HEK293 (cell line): ENCODE results near the gene THYN1.

Experiments used
- GFI1B ChIP-seq: fragments of 450-650 bp; formaldehyde crosslinking; IDR thresholded peaks from 2 replicates; pipeline ENCODE4 v1.5.1; 2016; ENCODE audit warnings: missing biosample characterization, missing genetic modification characterization
- IKZF3 ChIP-seq: fragments of 450-650 bp; IDR thresholded peaks from 2 replicates; pipeline ENCODE4 v1.5.0; 2018; ENCODE audit warnings: missing biosample characterization, mild to moderate bottlenecking, missing genetic modification characterization, moderate library complexity
- KLF7 ChIP-seq: fragments of 450-650 bp; formaldehyde crosslinking; IDR thresholded peaks from 2 replicates; pipeline ENCODE4 v1.5.1; 2016; ENCODE audit warnings: missing biosample characterization, missing genetic modification characterization, borderline replicate concordance
- KLF8 ChIP-seq: fragments of 450-650 bp; formaldehyde crosslinking; IDR thresholded peaks from 2 replicates; pipeline ENCODE4 v1.5.1; 2016; ENCODE audit warnings: missing biosample characterization, missing genetic modification characterization
- MEIS1 ChIP-seq: sonication (generic); formaldehyde crosslinking; IDR thresholded peaks from 2 replicates; pipeline ENCODE4 v1.8.1; 2022; ENCODE audit warnings: missing genetic modification reagents, mild to moderate bottlenecking, borderline replicate concordance
- MYNN ChIP-seq: fragments of 450-650 bp; formaldehyde crosslinking; IDR thresholded peaks from 2 replicates; pipeline ENCODE4 v1.5.1; 2016; ENCODE audit warnings: missing biosample characterization, missing genetic modification characterization, borderline replicate concordance
- SALL2 ChIP-seq: fragments of 450-650 bp; formaldehyde crosslinking; IDR thresholded peaks from 2 replicates; pipeline ENCODE4 v1.5.0; 2017; ENCODE audit warnings: missing biosample characterization, mild to moderate bottlenecking, missing genetic modification characterization, borderline replicate concordance
- SETDB1 ChIP-seq: IDR thresholded peaks from one replicate; pipeline ENCODE4 v1.6.1; 2017; ENCODE audit warnings: mild to moderate bottlenecking, low read length, moderate library complexity, mixed read lengths; ENCODE audit not compliant: insufficient read length
- TCF7L2 ChIP-seq: IDR thresholded peaks from 2 replicates; pipeline ENCODE4 v1.6.1; 2011; ENCODE audit warnings: low read depth, mild to moderate bottlenecking, inconsistent platforms, low read length, moderate library complexity, borderline replicate concordance
- ZBTB7A ChIP-seq: fragments of 450-650 bp; formaldehyde crosslinking; IDR thresholded peaks from 2 replicates; pipeline ENCODE4 v1.5.1; 2016; ENCODE audit warnings: low read depth, missing biosample characterization, missing genetic modification characterization
- ZFP41 ChIP-seq: fragments of 450-650 bp; formaldehyde crosslinking; IDR thresholded peaks from 2 replicates; pipeline ENCODE4 v1.5.1; 2016; ENCODE audit warnings: missing biosample characterization, missing genetic modification characterization, borderline replicate concordance
- ZNF10 ChIP-seq: fragments of 450-650 bp; formaldehyde crosslinking; IDR thresholded peaks from 2 replicates; pipeline ENCODE4 v1.5.1; 2017; ENCODE audit warnings: missing biosample characterization, missing genetic modification characterization
- ZNF169 ChIP-seq: fragments of 450-650 bp; formaldehyde crosslinking; IDR thresholded peaks from 2 replicates; pipeline ENCODE4 v1.5.1; 2016; ENCODE audit warnings: missing biosample characterization, missing genetic modification characterization
- ZNF174 ChIP-seq: fragments of 450-650 bp; formaldehyde crosslinking; IDR thresholded peaks from 2 replicates; pipeline ENCODE4 v1.5.0; 2017; ENCODE audit warnings: missing biosample characterization, mild to moderate bottlenecking, missing genetic modification characterization
- ZNF19 ChIP-seq: fragments of 450-650 bp; formaldehyde crosslinking; IDR thresholded peaks from 2 replicates; pipeline ENCODE4; 2016; ENCODE audit warnings: missing biosample characterization, missing genetic modification characterization, low read depth
- ZNF2 ChIP-seq: fragments of 450-650 bp; formaldehyde crosslinking; IDR thresholded peaks from 2 replicates; pipeline ENCODE4 v1.5.1; 2016; ENCODE audit warnings: missing biosample characterization, missing genetic modification characterization
- ZNF211 ChIP-seq: fragments of 450-650 bp; formaldehyde crosslinking; IDR thresholded peaks from 2 replicates; pipeline ENCODE4 v1.5.1; 2016; ENCODE audit warnings: low read depth, missing biosample characterization, missing genetic modification characterization
- ZNF214 ChIP-seq: fragments of 450-650 bp; formaldehyde crosslinking; IDR thresholded peaks from 2 replicates; pipeline ENCODE4 v1.5.1; 2017; ENCODE audit warnings: missing biosample characterization, mild to moderate bottlenecking, missing genetic modification characterization, borderline replicate concordance
- ZNF223 ChIP-seq: fragments of 450-650 bp; formaldehyde crosslinking; IDR thresholded peaks from 2 replicates; pipeline ENCODE4 v1.5.1; 2016; ENCODE audit warnings: missing biosample characterization, missing genetic modification characterization
- ZNF266 ChIP-seq: fragments of 450-650 bp; formaldehyde crosslinking; IDR thresholded peaks from 2 replicates; pipeline ENCODE4 v1.5.1; 2016; ENCODE audit warnings: missing biosample characterization, missing genetic modification characterization, low read depth
- ZNF324 ChIP-seq: fragments of 450-650 bp; formaldehyde crosslinking; IDR thresholded peaks from 2 replicates; pipeline ENCODE4 v1.5.1; 2016; ENCODE audit warnings: missing biosample characterization, missing genetic modification characterization
- ZNF335 ChIP-seq: fragments of 450-650 bp; formaldehyde crosslinking; conservative IDR thresholded peaks from 2 replicates; pipeline ENCODE4 v1.5.1; 2016; ENCODE audit warnings: missing biosample characterization, missing genetic modification characterization
- ZNF350 ChIP-seq: fragments of 450-650 bp; formaldehyde crosslinking; IDR thresholded peaks from 2 replicates; pipeline ENCODE4 v1.5.0; 2017; ENCODE audit warnings: missing biosample characterization, mild to moderate bottlenecking, missing genetic modification characterization
- ZNF394 ChIP-seq: fragments of 450-650 bp; formaldehyde crosslinking; IDR thresholded peaks from 2 replicates; pipeline ENCODE4 v1.5.1; 2016; ENCODE audit warnings: missing biosample characterization, missing genetic modification characterization, mild to moderate bottlenecking, moderate library complexity, borderline replicate concordance
- ZNF626 ChIP-seq: fragments of 450-650 bp; sonication (Bioruptor Pico); formaldehyde crosslinking; IDR thresholded peaks from 2 replicates; pipeline ENCODE4 v1.5.1; 2018; ENCODE audit warnings: missing biosample characterization, missing genetic modification characterization, inconsistent platforms
- ZNF707 ChIP-seq: fragments of 450-650 bp; formaldehyde crosslinking; IDR thresholded peaks from 2 replicates; pipeline ENCODE4 v1.5.1; 2016; ENCODE audit warnings: missing biosample characterization, missing genetic modification characterization
- ZNF768 ChIP-seq: fragments of 450-650 bp; formaldehyde crosslinking; IDR thresholded peaks from 2 replicates; pipeline ENCODE4 v1.5.1; 2018; ENCODE audit warnings: missing biosample characterization, mild to moderate bottlenecking, missing genetic modification characterization
- ZNF777 ChIP-seq: fragments of 450-650 bp; formaldehyde crosslinking; IDR thresholded peaks from 2 replicates; pipeline ENCODE4 v1.5.1; 2017; ENCODE audit warnings: missing biosample characterization, missing genetic modification characterization, borderline replicate concordance
- ZXDB ChIP-seq: fragments of 450-650 bp; formaldehyde crosslinking; IDR thresholded peaks from 2 replicates; pipeline ENCODE4 v1.5.1; 2016; ENCODE audit warnings: missing biosample characterization, missing genetic modification characterization
- TF ChIP-seq, protein P1 (sequence below): fragments of 450-650 bp; formaldehyde crosslinking; IDR thresholded peaks from 2 replicates; pipeline ENCODE4 v1.5.1; 2017; ENCODE audit warnings: missing biosample characterization, missing genetic modification characterization
- TF ChIP-seq, protein P2 (sequence below): fragments of 450-650 bp; formaldehyde crosslinking; IDR thresholded peaks from 2 replicates; pipeline ENCODE4 v1.5.1; 2016; ENCODE audit warnings: missing biosample characterization, missing genetic modification characterization
- TF ChIP-seq, protein P3 (sequence below): fragments of 450-650 bp; formaldehyde crosslinking; IDR thresholded peaks from 2 replicates; pipeline ENCODE4 v1.5.1; 2017; ENCODE audit warnings: missing biosample characterization, mild to moderate bottlenecking, missing genetic modification characterization, moderate library complexity
- TF ChIP-seq, protein P4 (sequence below): fragments of 450-650 bp; formaldehyde crosslinking; IDR thresholded peaks from 2 replicates; pipeline ENCODE4 v1.5.1; 2016; ENCODE audit warnings: missing biosample characterization, missing genetic modification characterization

THYN1 gene

DNA sequence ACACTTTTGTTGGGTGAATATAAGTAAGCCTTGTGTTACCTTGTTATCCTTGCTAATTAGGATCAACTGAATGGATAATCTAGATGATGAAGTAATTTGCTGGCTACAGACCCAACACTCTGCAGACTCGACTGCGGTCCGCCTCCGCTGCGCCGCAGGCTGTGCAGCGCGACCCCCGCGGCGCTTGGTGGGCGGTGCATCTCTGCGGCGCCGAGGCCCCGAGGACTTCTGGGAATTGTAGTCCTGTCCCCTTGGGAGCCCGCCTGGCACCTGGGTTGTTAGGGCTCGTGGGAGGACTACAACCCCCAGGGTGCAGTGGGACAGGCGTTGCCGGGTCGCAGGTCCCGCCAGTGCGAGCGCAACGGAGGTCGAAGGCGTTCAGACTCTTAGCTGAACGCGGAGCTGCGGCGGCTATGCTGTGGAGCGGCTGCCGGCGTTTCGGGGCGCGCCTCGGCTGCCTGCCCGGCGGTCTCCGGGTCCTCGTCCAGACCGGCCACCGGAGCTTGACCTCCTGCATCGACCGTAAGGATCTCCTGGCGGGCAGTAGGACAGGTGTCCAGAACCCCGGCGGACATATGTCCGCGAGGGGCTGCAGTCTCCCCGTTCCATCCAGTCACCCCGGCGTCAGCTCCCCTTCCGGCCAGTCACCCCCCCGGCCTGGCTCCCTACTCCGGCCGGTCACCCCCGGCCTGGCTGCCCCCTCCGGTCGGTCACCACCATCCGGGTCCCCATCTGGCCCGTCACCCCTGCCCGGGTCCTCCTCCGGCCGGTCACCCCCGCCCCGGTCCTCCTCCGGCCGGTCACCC, at the start of gene THYN1, which contains the start of gene ACAD8 (continued):
- no peak for TF ChIP-seq MEIS1 (CRISPR knock-in tag)
- TF ChIP-seq, protein P1, sequence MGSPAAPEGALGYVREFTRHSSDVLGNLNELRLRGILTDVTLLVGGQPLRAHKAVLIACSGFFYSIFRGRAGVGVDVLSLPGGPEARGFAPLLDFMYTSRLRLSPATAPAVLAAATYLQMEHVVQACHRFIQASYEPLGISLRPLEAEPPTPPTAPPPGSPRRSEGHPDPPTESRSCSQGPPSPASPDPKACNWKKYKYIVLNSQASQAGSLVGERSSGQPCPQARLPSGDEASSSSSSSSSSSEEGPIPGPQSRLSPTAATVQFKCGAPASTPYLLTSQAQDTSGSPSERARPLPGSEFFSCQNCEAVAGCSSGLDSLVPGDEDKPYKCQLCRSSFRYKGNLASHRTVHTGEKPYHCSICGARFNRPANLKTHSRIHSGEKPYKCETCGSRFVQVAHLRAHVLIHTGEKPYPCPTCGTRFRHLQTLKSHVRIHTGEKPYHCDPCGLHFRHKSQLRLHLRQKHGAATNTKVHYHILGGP (tag by site-specific recombination): no peak
- TF ChIP-seq ZBTB7A: peak; percentile 21; the same call in 1 of the 2 replicates
- TF ChIP-seq ZNF335: peak; percentile 73; the same call in 1 of the 2 replicates
- no peak for TF ChIP-seq ZNF777 (tag by site-specific recombination)
- no peak for TF ChIP-seq ZNF707 (tag by site-specific recombination)
- TF ChIP-seq, protein P2, sequence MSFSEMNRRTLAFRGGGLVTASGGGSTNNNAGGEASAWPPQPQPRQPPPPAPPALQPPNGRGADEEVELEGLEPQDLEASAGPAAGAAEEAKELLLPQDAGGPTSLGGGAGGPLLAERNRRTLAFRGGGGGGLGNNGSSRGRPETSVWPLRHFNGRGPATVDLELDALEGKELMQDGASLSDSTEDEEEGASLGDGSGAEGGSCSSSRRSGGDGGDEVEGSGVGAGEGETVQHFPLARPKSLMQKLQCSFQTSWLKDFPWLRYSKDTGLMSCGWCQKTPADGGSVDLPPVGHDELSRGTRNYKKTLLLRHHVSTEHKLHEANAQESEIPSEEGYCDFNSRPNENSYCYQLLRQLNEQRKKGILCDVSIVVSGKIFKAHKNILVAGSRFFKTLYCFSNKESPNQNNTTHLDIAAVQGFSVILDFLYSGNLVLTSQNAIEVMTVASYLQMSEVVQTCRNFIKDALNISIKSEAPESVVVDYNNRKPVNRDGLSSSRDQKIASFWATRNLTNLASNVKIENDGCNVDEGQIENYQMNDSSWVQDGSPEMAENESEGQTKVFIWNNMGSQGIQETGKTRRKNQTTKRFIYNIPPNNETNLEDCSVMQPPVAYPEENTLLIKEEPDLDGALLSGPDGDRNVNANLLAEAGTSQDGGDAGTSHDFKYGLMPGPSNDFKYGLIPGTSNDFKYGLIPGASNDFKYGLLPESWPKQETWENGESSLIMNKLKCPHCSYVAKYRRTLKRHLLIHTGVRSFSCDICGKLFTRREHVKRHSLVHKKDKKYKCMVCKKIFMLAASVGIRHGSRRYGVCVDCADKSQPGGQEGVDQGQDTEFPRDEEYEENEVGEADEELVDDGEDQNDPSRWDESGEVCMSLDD (tag by site-specific recombination): peak; percentile 74
- no peak for TF ChIP-seq ZNF350
- TF ChIP-seq KLF7 (tag by site-specific recombination): peak; percentile 82; the same call in 1 of the 2 replicates
- TF ChIP-seq, protein P3, sequence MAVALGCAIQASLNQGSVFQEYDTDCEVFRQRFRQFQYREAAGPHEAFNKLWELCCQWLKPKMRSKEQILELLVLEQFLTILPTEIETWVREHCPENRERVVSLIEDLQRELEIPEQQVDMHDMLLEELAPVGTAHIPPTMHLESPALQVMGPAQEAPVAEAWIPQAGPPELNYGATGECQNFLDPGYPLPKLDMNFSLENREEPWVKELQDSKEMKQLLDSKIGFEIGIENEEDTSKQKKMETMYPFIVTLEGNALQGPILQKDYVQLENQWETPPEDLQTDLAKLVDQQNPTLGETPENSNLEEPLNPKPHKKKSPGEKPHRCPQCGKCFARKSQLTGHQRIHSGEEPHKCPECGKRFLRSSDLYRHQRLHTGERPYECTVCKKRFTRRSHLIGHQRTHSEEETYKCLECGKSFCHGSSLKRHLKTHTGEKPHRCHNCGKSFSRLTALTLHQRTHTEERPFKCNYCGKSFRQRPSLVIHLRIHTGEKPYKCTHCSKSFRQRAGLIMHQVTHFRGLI: no peak
- TF ChIP-seq ZFP41 (tag by site-specific recombination): no peak
- TF ChIP-seq ZNF324: no peak
- TF ChIP-seq ZNF223 (tag by site-specific recombination): no peak
- TF ChIP-seq, protein P4, sequence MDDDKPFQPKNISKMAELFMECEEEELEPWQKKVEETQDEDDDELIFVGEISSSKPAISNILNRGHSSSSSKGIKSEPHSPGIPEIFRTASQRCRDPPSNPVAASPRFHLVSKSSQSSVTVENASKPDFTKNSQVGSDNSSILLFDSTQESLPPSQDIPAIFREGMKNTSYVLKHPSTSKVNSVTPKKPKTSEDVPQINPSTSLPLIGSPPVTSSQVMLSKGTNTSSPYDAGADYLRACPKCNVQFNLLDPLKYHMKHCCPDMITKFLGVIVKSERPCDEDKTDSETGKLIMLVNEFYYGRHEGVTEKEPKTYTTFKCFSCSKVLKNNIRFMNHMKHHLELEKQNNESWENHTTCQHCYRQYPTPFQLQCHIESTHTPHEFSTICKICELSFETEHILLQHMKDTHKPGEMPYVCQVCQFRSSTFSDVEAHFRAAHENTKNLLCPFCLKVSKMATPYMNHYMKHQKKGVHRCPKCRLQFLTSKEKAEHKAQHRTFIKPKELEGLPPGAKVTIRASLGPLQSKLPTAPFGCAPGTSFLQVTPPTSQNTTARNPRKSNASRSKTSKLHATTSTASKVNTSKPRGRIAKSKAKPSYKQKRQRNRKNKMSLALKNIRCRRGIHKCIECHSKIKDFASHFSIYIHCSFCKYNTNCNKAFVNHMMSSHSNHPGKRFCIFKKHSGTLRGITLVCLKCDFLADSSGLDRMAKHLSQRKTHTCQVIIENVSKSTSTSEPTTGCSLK (tag by site-specific recombination): no peak
- TF ChIP-seq ZNF19 (tag by site-specific recombination): no peak
- no peak for TF ChIP-seq SETDB1
- no peak for TF ChIP-seq MYNN (tag by site-specific recombination)
- TF ChIP-seq TCF7L2: no peak
- no peak for TF ChIP-seq ZNF169 (tag by site-specific recombination)
- TF ChIP-seq SALL2 (tag by site-specific recombination): no peak
- TF ChIP-seq ZNF211 (tag by site-specific recombination): no peak
- 0 out of 2 replicates have a peak, but pooled peaks have one; percentile 37 for TF ChIP-seq ZNF2 (tag by site-specific recombination)
- TF ChIP-seq ZNF626: no peak
- no peak for TF ChIP-seq IKZF3 (tag by site-specific recombination)
- no peak for TF ChIP-seq ZNF266 (tag by site-specific recombination)
- TF ChIP-seq ZNF768: no peak
- no peak for TF ChIP-seq ZNF394 (tag by site-specific recombination)
- TF ChIP-seq GFI1B (tag by site-specific recombination): no peak
- TF ChIP-seq ZNF174 (tag by site-specific recombination): no peak
- peak; percentile 58; the same call in 1 of the 2 replicates for TF ChIP-seq ZXDB (tag by site-specific recombination)
- TF ChIP-seq ZNF10 (tag by site-specific recombination): no peak
- TF ChIP-seq ZNF214 (tag by site-specific recombination): no peak
- TF ChIP-seq KLF8 (tag by site-specific recombination): peak; percentile 92
